SK-N-SH (cell line): ENCODE results near the gene DLEU7. TPM values are rescaled to one million over a fixed set of nuclear protein-coding genes. Genes with fewer than 3 reads are reported as not detected.

Source experiments
- CTCF ChIA-PET: fragments of 300-600, 350-600 bp; formaldehyde crosslinking; extraction: SDS; loops from one replicate; lab custom pipeline; 2021; lab: Yijun Ruan, JAX
- POLR2A ChIA-PET: fragments of 350-600 bp; sonication (Branson Sonifier 250); formaldehyde crosslinking; extraction: SDS; loops from one replicate; lab custom pipeline; 2020; ENCODE audit warnings: antibody characterized with exemption, inconsistent platforms; lab: Yijun Ruan, JAX
- DNase-seq: peaks from one replicate; pipeline ENCODE4 v3.0.0; 2012
- H2AFZ ChIP-seq: fragments of 200-600 bp; sonication (generic); 2 replicates; pipeline ENCODE4 v1.8.1; 2016; ENCODE audit warnings: antibody characterized with exemption, mild to moderate bottlenecking, low read depth
- H3F3A ChIP-seq: fragments of 200-600 bp; sonication (generic); replicated peaks from 2 replicates; pipeline ENCODE3; 2016; ENCODE audit warnings: antibody characterized with exemption, mild to moderate bottlenecking; ENCODE audit not compliant: insufficient read depth
- H3K27ac ChIP-seq, 2 experiments: fragments of 200-500 bp in 1 of 2; fragments of 200-600 bp in 1 of 2; sonication (Bioruptor generic) in 1 of 2; sonication (generic), shearing (Covaris generic) in 1 of 2; 2 replicates each; pipeline versions ENCODE4 v1.5.1 to v1.6.1; 2014 to 2016; ENCODE audit warnings: low read depth in 2 of 2, inconsistent platforms in 1 of 2, low read length in 1 of 2, mild to moderate bottlenecking in 1 of 2, mixed read lengths in 1 of 2
- H3K27me3 ChIP-seq: fragments of 200-600 bp; sonication (generic), shearing (Covaris generic); 2 replicates; pipeline ENCODE4 v1.6.1; 2016; ENCODE audit warnings: mixed run types; ENCODE audit not compliant: insufficient read depth
- H3K36me3 ChIP-seq, 2 experiments: fragments of 200-500 bp in 1 of 2; fragments of 200-600 bp in 1 of 2; sonication (Bioruptor generic) in 1 of 2; sonication (generic) in 1 of 2; replicated peaks in 1 of 2; 2 replicates each; pipeline versions ENCODE3 to v1.5.1; 2014 to 2016; ENCODE audit warnings: low read length in 1 of 2, mild to moderate bottlenecking in 1 of 2; ENCODE audit not compliant: insufficient read depth in 2 of 2, control insufficient read depth in 1 of 2
- H3K4me1 ChIP-seq, 2 experiments: fragments of 200-500 bp in 1 of 2; fragments of 200-600 bp in 1 of 2; sonication (Bioruptor generic) in 1 of 2; sonication (generic), shearing (Covaris generic) in 1 of 2; 2 replicates each; pipeline versions ENCODE4 v1.5.1 to v1.6.1; 2014 to 2016; ENCODE audit warnings: low read depth in 1 of 2, low read length in 1 of 2, mixed run types in 1 of 2; ENCODE audit not compliant: insufficient read depth in 2 of 2, control insufficient read depth in 1 of 2
- H3K4me2 ChIP-seq: fragments of 200-600 bp; sonication (generic), shearing (Covaris generic); 2 replicates; pipeline ENCODE4 v1.6.1; 2017; ENCODE audit warnings: mixed run types
- H3K4me3 ChIP-seq, 2 experiments: fragments of 200-500 bp in 1 of 2; fragments of 200-600 bp in 1 of 2; sonication (Bioruptor generic) in 1 of 2; sonication (generic), shearing (Covaris generic) in 1 of 2; 2 replicates each; pipeline versions ENCODE4 v1.5.1 to v1.8.1; 2014 to 2016; ENCODE audit warnings: low read depth in 2 of 2, inconsistent platforms in 1 of 2, low read length in 1 of 2, mild to moderate bottlenecking in 1 of 2, mixed read lengths in 1 of 2, moderate library complexity in 1 of 2
- H3K79me2 ChIP-seq: fragments of 200-600 bp; sonication (generic); 2 replicates; pipeline ENCODE4 v1.8.1; 2017; ENCODE audit warnings: mild to moderate bottlenecking; ENCODE audit not compliant: insufficient read depth
- H3K9ac ChIP-seq: fragments of 200-600 bp; sonication (generic); 2 replicates; pipeline ENCODE4 v1.6.1; 2017; ENCODE audit warnings: mixed run types
- H3K9me2 ChIP-seq: fragments of 200-600 bp; sonication (generic); 2 replicates; pipeline ENCODE4 v1.6.1; 2017; ENCODE audit warnings: mixed run types
- H3K9me3 ChIP-seq: fragments of 200-600 bp; sonication (generic); 2 replicates; pipeline ENCODE4 v1.6.1; 2017; ENCODE audit warnings: mixed run types, mild to moderate bottlenecking, moderate library complexity
- H4K20me1 ChIP-seq: fragments of 200-600 bp; sonication (generic); 2 replicates; pipeline ENCODE4 v1.6.1; 2017; ENCODE audit warnings: mild to moderate bottlenecking, mixed run types; ENCODE audit not compliant: insufficient read depth
- CHD2 ChIP-seq: fragments of 150-350 bp; IDR thresholded peaks from 2 replicates; pipeline ENCODE4 v1.6.1; 2018; ENCODE audit warnings: low read length; ENCODE audit not compliant: partially characterized antibody
- CTCF ChIP-seq: fragments of 200-600 bp; sonication (generic); IDR thresholded peaks from 2 replicates; pipeline ENCODE4 v1.6.1; 2017; ENCODE audit warnings: antibody characterized with exemption, mild to moderate bottlenecking, moderate library complexity
- ELF1 ChIP-seq: IDR thresholded peaks from 2 replicates; pipeline ENCODE4 v1.4.0; 2012
- EP300 ChIP-seq, 2 experiments: IDR thresholded peaks; 2 replicates each; pipeline versions ENCODE4 v1.4.0 to v1.6.1; 2012; ENCODE audit warnings: borderline replicate concordance in 1 of 2, low read depth in 1 of 2, low read length in 1 of 2
- FOSL2 ChIP-seq: IDR thresholded peaks from 2 replicates; pipeline ENCODE4 v1.4.0; 2012; ENCODE audit warnings: low read depth, mild to moderate bottlenecking, moderate library complexity, borderline replicate concordance
- FOXJ3 ChIP-seq: sonication (generic); formaldehyde crosslinking; IDR thresholded peaks from 2 replicates; pipeline ENCODE4 v1.5.1; 2020; ENCODE audit warnings: mild to moderate bottlenecking, missing genetic modification reagents
- GATA2 ChIP-seq: sonication (generic); formaldehyde crosslinking; IDR thresholded peaks from 2 replicates; pipeline ENCODE4 v1.5.0; 2020; ENCODE audit warnings: mild to moderate bottlenecking, missing genetic modification reagents
- IRF3 ChIP-seq: fragments of 150-350 bp; IDR thresholded peaks from 2 replicates; pipeline ENCODE4 v1.6.1; 2016; ENCODE audit warnings: mild to moderate bottlenecking, low read depth, low read length
- MXI1 ChIP-seq: IDR thresholded peaks from 2 replicates; pipeline ENCODE4 v1.6.1; 2012; ENCODE audit warnings: mild to moderate bottlenecking, low read depth, low read length, improper control_type of control experiment
- NFIC ChIP-seq: IDR thresholded peaks from 2 replicates; pipeline ENCODE4 v1.4.0; 2012; ENCODE audit warnings: borderline replicate concordance
- NRF1 ChIP-seq: IDR thresholded peaks from 2 replicates; pipeline ENCODE4 v1.6.1; 2012; ENCODE audit warnings: low read depth, mild to moderate bottlenecking, low read length
- POLR2AphosphoS5 ChIP-seq: IDR thresholded peaks from 2 replicates; pipeline ENCODE4 v1.6.1; 2012; ENCODE audit warnings: low read depth, low read length
- REST ChIP-seq: IDR thresholded peaks from 2 replicates; pipeline ENCODE4 v1.6.1; 2012; ENCODE audit warnings: mild to moderate bottlenecking, low read depth, low read length, moderate library complexity
- RXRA ChIP-seq: IDR thresholded peaks from 2 replicates; pipeline ENCODE4 v1.4.0; 2012; ENCODE audit warnings: low read depth, mild to moderate bottlenecking, borderline replicate concordance
- SIN3A ChIP-seq: IDR thresholded peaks from 2 replicates; pipeline ENCODE4 v1.6.1; 2012; ENCODE audit warnings: low read depth, mild to moderate bottlenecking, low read length, moderate library complexity, borderline replicate concordance
- TEAD4 ChIP-seq: IDR thresholded peaks from 2 replicates; pipeline ENCODE4 v1.4.0; 2012; ENCODE audit warnings: mild to moderate bottlenecking, borderline replicate concordance; ENCODE audit not compliant: insufficient read depth
- USF1 ChIP-seq: IDR thresholded peaks from 2 replicates; pipeline ENCODE4 v1.4.0; 2012; ENCODE audit warnings: low read depth, borderline replicate concordance
- USF2 ChIP-seq: fragments of 150-350 bp; IDR thresholded peaks from 2 replicates; pipeline ENCODE4 v1.6.1; 2017; ENCODE audit warnings: antibody characterized with exemption, low read length, low read depth, borderline replicate concordance
- ZBTB33 ChIP-seq: IDR thresholded peaks from 2 replicates; pipeline ENCODE4 v1.4.0; 2012; ENCODE audit warnings: low read depth, borderline replicate concordance
- WGBS: methylation state at CpG from one replicate; pipeline ENCODE4 v1.1.6; 2017; ENCODE audit warnings: low lambda C conversion rate; 5-methylcytosine and 5-hydroxymethylcytosine counted together
- polyA plus RNA-seq, 3 experiments: library from polyadenylated mRNA; depleted of rRNA; stranded (reverse); fragments of >200 nt; gene quantifications; 2 replicates each; pipeline ENCODE4 v1.2.3, GENCODE V29; 2012

DLEU7 gene
- polyA plus RNA-seq, 1 of the 3 experiments (the other 2 are of a cell fraction), result not detected

- CTCF ChIA-PET, result no interaction called here
- DNase-seq, result no peak
- Histone ChIP-seq H3K79me2 (no peaks in the 10 kb centered on the region), H3K4me2 (no peak overlapping the region), H3K9me3 (no peaks in the 10 kb centered on the region), H3K9me2 (no peaks in the 10 kb centered on the region), H3K27ac (no peak overlapping the region), H3K9ac (no peak overlapping the region), H4K20me1 (no peaks in the 10 kb centered on the region), H3K4me1 (no peaks in the 10 kb centered on the region), H3K4me3 (no peak overlapping the region), H2AFZ (peak overlapping the region; percentile 57; the same call in 1 of the 2 replicates), H3F3A (no peaks in the 10 kb centered on the region), H3K36me3 (no peaks in the 10 kb centered on the region), H3K27me3 (no peaks in the 10 kb centered on the region)
- TF ChIP-seq RXRA (no peak), POLR2AphosphoS5 (no peak), ELF1 (no peak), FOSL2 (no peak), CTCF (no peak), CHD2 (no peak), GATA2 (CRISPR knock-in tag) (no peak), EP300 (IDR thresholded peaks at IDR 0.05; ENCODE audit: borderline replicate concordance in 1 of 2, low read depth in 1 of 2, low read length in 1 of 2) (no peak), REST (no peak), IRF3 (no peak), SIN3A (no peak), NRF1 (no peak), USF1 (no peak), FOXJ3 (CRISPR knock-in tag) (no peak), TEAD4 (no peak), ZBTB33 (no peak), MXI1 (no peak), USF2 (no peak), NFIC (no peak)
- POLR2A ChIA-PET, result no interaction called here
- WGBS, result 88% methylated on average over 14 of the region's 14 CpGs
These were observed 54.8 kb downstream of the DLEU7 start for GRCh38 chr13:50788551-50789210.
